Mesendoderm (in vitro differentiated cells): ENCODE measurements around the gene PI16.
"Not testable (repeated sequence)": the region's sequence is repeated elsewhere in the genome, so short reads cannot be mapped to it uniquely, and the experiment has no call there.

Source experiments
- DNase-seq: peaks from one replicate; pipeline ENCODE4 v3.0.0; 2013
- H2AK5ac ChIP-seq: 2 replicates; pipeline ENCODE4 v1.6.1; 2013; ENCODE audit warnings: low read length, inconsistent platforms
- H2BK120ac ChIP-seq: 2 replicates; pipeline ENCODE4 v1.6.1; 2013; ENCODE audit warnings: low read depth, mild to moderate bottlenecking, low read length, moderate library complexity, mixed read lengths
- H2BK15ac ChIP-seq: replicated peaks from 2 replicates; pipeline ENCODE4 v1.6.1; 2013; ENCODE audit warnings: low read depth, mild to moderate bottlenecking, moderate library complexity
- H2BK5ac ChIP-seq: 2 replicates; pipeline ENCODE4 v1.6.1; 2013; ENCODE audit warnings: low read length, inconsistent platforms
- H3K18ac ChIP-seq: 2 replicates; pipeline ENCODE4 v1.6.1; 2013; ENCODE audit warnings: mild to moderate bottlenecking, low read length, mixed read lengths
- H3K23ac ChIP-seq: one replicate; pipeline ENCODE4 v1.6.1; 2013; ENCODE audit warnings: low read length
- H3K27ac ChIP-seq: 2 replicates; pipeline ENCODE4 v1.5.1; 2013; ENCODE audit warnings: low read depth, mild to moderate bottlenecking, inconsistent platforms, low read length, moderate library complexity
- H3K27me3 ChIP-seq: 2 replicates; pipeline ENCODE4 v1.6.1; 2013; ENCODE audit warnings: low read length, control low read depth, mild to moderate bottlenecking, inconsistent platforms; ENCODE audit not compliant: insufficient read depth, poor library complexity
- H3K36me3 ChIP-seq: 2 replicates; pipeline ENCODE4 v1.6.1; 2013; ENCODE audit warnings: low read length, inconsistent platforms; ENCODE audit not compliant: control insufficient read depth, insufficient read depth
- H3K4ac ChIP-seq: one replicate; pipeline ENCODE4 v1.6.1; 2013; ENCODE audit warnings: low read depth, mild to moderate bottlenecking, low read length, moderate library complexity
- H3K4me1 ChIP-seq: 2 replicates; pipeline ENCODE4 v1.6.1; 2013; ENCODE audit warnings: low read depth, low read length, inconsistent platforms; ENCODE audit not compliant: control insufficient read depth
- H3K4me2 ChIP-seq: 2 replicates; pipeline ENCODE4 v1.6.1; 2013; ENCODE audit warnings: low read length
- H3K4me3 ChIP-seq: 2 replicates; pipeline ENCODE4 v1.5.1; 2013; ENCODE audit warnings: mild to moderate bottlenecking, low read length
- H3K56ac ChIP-seq: one replicate; pipeline ENCODE4 v1.6.1; 2013; ENCODE audit warnings: low read length
- H3K79me1 ChIP-seq: 2 replicates; pipeline ENCODE4 v1.6.1; 2013; ENCODE audit warnings: low read length, inconsistent platforms
- H3K79me2 ChIP-seq: 2 replicates; pipeline ENCODE4 v1.6.1; 2013; ENCODE audit warnings: mild to moderate bottlenecking, low read length; ENCODE audit not compliant: control insufficient read depth, insufficient read depth
- H3K9ac ChIP-seq: 2 replicates; pipeline ENCODE4 v1.6.1; 2013; ENCODE audit warnings: low read length, inconsistent platforms
- H4K5ac ChIP-seq: one replicate; pipeline ENCODE4 v1.6.1; 2013; ENCODE audit warnings: low read length
- H4K8ac ChIP-seq: one replicate; pipeline ENCODE4 v1.6.1; 2013; ENCODE audit warnings: low read depth, mild to moderate bottlenecking, control low read depth, low read length, moderate library complexity
- WGBS: extraction: QIAGEN DNeasy Blood & Tissue Kit; methylation state at CpG from one replicate; pipeline ENCODE4 v1.1.7; 2013; ENCODE audit warnings: low lambda C conversion rate, missing lambda C conversion rate; ENCODE audit not compliant: insufficient coverage; ENCODE audit errors: extremely low coverage; 5-methylcytosine and 5-hydroxymethylcytosine counted together

The PI16 gene

GRCh38 chr6:36938536-36938935, 16.0 kb upstream of the PI16 start:
- Histone ChIP-seq H3K18ac (no peak overlapping the region), H3K27ac (no peak overlapping the region), H2BK15ac (no peak overlapping the region), H4K5ac (no peak overlapping the region), H3K56ac (no peak overlapping the region), H4K8ac (no peak overlapping the region), H2BK5ac (no peak overlapping the region), H3K9ac (no peak overlapping the region), H2BK120ac (no peak overlapping the region), H3K27me3 (no peaks in the 10 kb centered on the region), H3K36me3 (no peaks in the 10 kb centered on the region), H2AK5ac (no peak overlapping the region), H3K4me3 (no peak overlapping the region), H3K4me1 (no peaks in the 10 kb centered on the region), H3K79me1 (no peaks in the 10 kb centered on the region), H3K23ac (no peak overlapping the region), H3K4me2 (no peak overlapping the region), H3K79me2 (no peaks in the 10 kb centered on the region), H3K4ac (no peak overlapping the region)
- WGBS = no CpG with 5 or more reads among the region's 4 CpGs
- DNase-seq = no peak

GRCh38 chr6:36939005-36939404, 15.5 kb upstream of the PI16 start:
- H2AK5ac ChIP-seq, H3K79me2 ChIP-seq, H3K27ac ChIP-seq, H3K23ac ChIP-seq, H3K18ac ChIP-seq, H4K8ac ChIP-seq, H3K9ac ChIP-seq, H3K36me3 ChIP-seq, H2BK5ac ChIP-seq, H3K4me1 ChIP-seq, H3K56ac ChIP-seq, H3K4ac ChIP-seq, H3K4me2 ChIP-seq, H2BK120ac ChIP-seq, H4K5ac ChIP-seq, DNase-seq, H3K27me3 ChIP-seq, H2BK15ac ChIP-seq, H3K79me1 ChIP-seq, H3K4me3 ChIP-seq: not testable (repeated sequence)
- WGBS = no CpG with 5 or more reads among the region's 5 CpGs

- Histone ChIP-seq H3K27me3 (no peaks in the 10 kb centered on the region), H3K79me2 (no peaks in the 10 kb centered on the region), H3K9ac (no peak overlapping the region), H3K4me1 (no peaks in the 10 kb centered on the region), H2BK15ac (no peak overlapping the region), H3K4me3 (no peak overlapping the region), H3K23ac (no peak overlapping the region), H3K27ac (no peak overlapping the region), H2BK120ac (no peak overlapping the region), H3K36me3 (no peaks in the 10 kb centered on the region), H3K18ac (no peak overlapping the region), H2AK5ac (no peak overlapping the region), H3K4me2 (no peak overlapping the region), H3K56ac (no peak overlapping the region), H3K79me1 (no peaks in the 10 kb centered on the region), H4K5ac (no peak overlapping the region), H3K4ac (no peak overlapping the region), H2BK5ac (no peak overlapping the region), H4K8ac (no peak overlapping the region)
- WGBS = no CpG with 5 or more reads among the region's 10 CpGs
- no peak for DNase-seq
Measured at GRCh38 chr6:36940027-36940426, 14.5 kb upstream of the PI16 start.

- not testable (repeated sequence) for H2BK120ac ChIP-seq, H2BK15ac ChIP-seq, H3K27me3 ChIP-seq, H2AK5ac ChIP-seq, H3K4me1 ChIP-seq, H3K79me2 ChIP-seq, H4K5ac ChIP-seq, H3K9ac ChIP-seq, DNase-seq, H3K56ac ChIP-seq, H3K18ac ChIP-seq, H4K8ac ChIP-seq, H3K23ac ChIP-seq, H3K4me2 ChIP-seq, H3K27ac ChIP-seq, H3K4me3 ChIP-seq, H3K36me3 ChIP-seq, H3K4ac ChIP-seq, H3K79me1 ChIP-seq, H2BK5ac ChIP-seq
- no CpG with 5 or more reads among the region's 40 CpGs for WGBS
Measured at GRCh38 chr6:36941561-36941960, 13.0 kb upstream of the PI16 start.

GRCh38 chr6:36942329-36942728, 12.2 kb upstream of the PI16 start:
- H3K27ac ChIP-seq, H4K5ac ChIP-seq, DNase-seq, H2BK15ac ChIP-seq, H3K4me3 ChIP-seq, H2BK120ac ChIP-seq, H2BK5ac ChIP-seq, H4K8ac ChIP-seq, H3K4me2 ChIP-seq, H3K27me3 ChIP-seq, H3K79me2 ChIP-seq, H3K9ac ChIP-seq, H3K23ac ChIP-seq, H3K56ac ChIP-seq, H2AK5ac ChIP-seq, H3K4me1 ChIP-seq, H3K36me3 ChIP-seq, H3K18ac ChIP-seq, H3K79me1 ChIP-seq, H3K4ac ChIP-seq: not testable (repeated sequence)
- no CpG with 5 or more reads among the region's 2 CpGs for WGBS

GRCh38 chr6:36944650-36945049, 9.9 kb upstream of the PI16 start:
- Histone ChIP-seq H3K4me2 (no peak overlapping the region), H2AK5ac (no peak overlapping the region), H3K4ac (no peak overlapping the region), H2BK15ac (no peak overlapping the region), H3K9ac (no peak overlapping the region), H4K5ac (no peak overlapping the region), H3K56ac (no peak overlapping the region), H3K18ac (no peak overlapping the region), H3K4me1 (no peaks in the 10 kb centered on the region), H2BK120ac (no peak overlapping the region), H3K27ac (no peak overlapping the region), H3K79me1 (no peaks in the 10 kb centered on the region), H2BK5ac (no peak overlapping the region), H3K27me3 (no peaks in the 10 kb centered on the region), H3K79me2 (no peaks in the 10 kb centered on the region), H3K4me3 (no peak overlapping the region), H4K8ac (no peak overlapping the region), H3K23ac (no peak overlapping the region), H3K36me3 (no peaks in the 10 kb centered on the region)
- no peak for DNase-seq
- no CpG with 5 or more reads among the region's 5 CpGs for WGBS
